Mesangial cell (primary cell): ENCODE results near the gene BEGAIN. TPM values are rescaled to one million over a fixed set of nuclear protein-coding genes. Genes with fewer than 3 reads are reported as not detected.

ENCODE experiments used
- total RNA-seq: library from RNA; depleted of rRNA; stranded (reverse); fragments of >200 nt; gene quantifications from 2 replicates; pipeline ENCODE4 v1.2.3, GENCODE V29; 2015

The BEGAIN gene
- 0.51 and 1.8 TPM in 2 replicates for total RNA-seq

GRCh38 chr14:100587086-100587762 lies at the start of gene BEGAIN:
TSS of gene BEGAIN (minus strand) at chr14:100587417. CDS start at chr14:100587290, 127 bp downstream.

Other genes starting within 250 kb of the BEGAIN start
- 10.8 and 11.7 TPM in 2 replicates for gene WDR25, start 210.9 kb downstream of the BEGAIN start, total RNA-seq
- gene DLK1, start 139.5 kb upstream of the BEGAIN start, total RNA-seq: 1.1 TPM in 1 of 2 replicates, not detected in the other
- 50.4 and 69.5 TPM in 2 replicates for gene MEG3, start 238.7 kb upstream of the BEGAIN start, total RNA-seq